ENCODE data around the gene ICA1L.

ICA1L gene

DNA sequence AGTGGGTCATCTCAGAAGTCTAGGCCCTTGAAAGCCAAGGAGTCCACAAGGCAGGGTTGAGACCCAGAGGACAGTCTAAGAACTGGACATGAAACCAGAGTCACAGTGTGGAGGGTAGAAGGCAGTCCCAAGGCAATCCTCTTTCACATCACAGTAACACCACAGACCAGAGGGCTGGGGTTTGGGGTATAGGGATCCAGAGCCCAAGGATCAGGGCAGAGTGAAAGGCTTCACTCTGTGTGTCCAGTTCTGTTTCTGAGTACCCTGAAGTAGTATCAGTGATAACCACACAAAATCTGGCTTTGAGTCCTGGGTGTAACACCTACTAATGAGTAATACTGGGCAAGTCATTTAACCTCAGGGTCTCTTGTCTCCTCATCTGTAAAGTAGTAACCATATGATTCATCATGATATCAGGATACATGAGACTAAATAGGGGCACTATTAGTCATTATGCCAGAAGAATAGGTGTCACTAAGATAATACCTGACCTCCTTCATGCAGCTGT, 91.0 kb downstream of the ICA1L start:
- TF ChIP-seq, protein P1, sequence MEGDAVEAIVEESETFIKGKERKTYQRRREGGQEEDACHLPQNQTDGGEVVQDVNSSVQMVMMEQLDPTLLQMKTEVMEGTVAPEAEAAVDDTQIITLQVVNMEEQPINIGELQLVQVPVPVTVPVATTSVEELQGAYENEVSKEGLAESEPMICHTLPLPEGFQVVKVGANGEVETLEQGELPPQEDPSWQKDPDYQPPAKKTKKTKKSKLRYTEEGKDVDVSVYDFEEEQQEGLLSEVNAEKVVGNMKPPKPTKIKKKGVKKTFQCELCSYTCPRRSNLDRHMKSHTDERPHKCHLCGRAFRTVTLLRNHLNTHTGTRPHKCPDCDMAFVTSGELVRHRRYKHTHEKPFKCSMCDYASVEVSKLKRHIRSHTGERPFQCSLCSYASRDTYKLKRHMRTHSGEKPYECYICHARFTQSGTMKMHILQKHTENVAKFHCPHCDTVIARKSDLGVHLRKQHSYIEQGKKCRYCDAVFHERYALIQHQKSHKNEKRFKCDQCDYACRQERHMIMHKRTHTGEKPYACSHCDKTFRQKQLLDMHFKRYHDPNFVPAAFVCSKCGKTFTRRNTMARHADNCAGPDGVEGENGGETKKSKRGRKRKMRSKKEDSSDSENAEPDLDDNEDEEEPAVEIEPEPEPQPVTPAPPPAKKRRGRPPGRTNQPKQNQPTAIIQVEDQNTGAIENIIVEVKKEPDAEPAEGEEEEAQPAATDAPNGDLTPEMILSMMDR (IDR thresholded peaks at IDR 0.05; ENCODE audit: borderline replicate concordance, control extremely low read depth, extremely low read depth, insufficient read depth, missing control alignments): no peak
- peak; percentile 42 for DNase-seq (ENCODE audit: low spot score)
- in situ Hi-C loops (cut with MboI; ENCODE audit: low sequenced_read_pairs, unreplicated experiment): no loop called here

DNA sequence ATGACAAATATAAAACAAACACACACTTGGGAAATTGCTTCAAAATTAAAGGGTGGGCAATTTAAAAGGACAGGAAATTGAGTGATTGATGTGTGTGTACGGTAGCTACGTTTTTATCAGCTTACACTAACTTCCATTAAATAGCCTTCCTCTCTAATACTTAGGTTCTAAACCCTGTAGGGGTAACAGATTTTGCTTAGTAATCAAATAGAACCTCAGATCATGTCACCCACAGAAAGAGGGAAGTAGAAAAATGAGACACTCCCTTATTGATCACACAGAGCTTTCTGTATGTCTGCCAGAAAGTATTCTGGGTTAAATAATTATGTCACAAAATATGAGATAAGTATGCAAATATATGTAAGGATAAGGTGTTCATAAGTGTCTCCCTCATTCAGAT, 93.3 kb downstream of the ICA1L start:
- TF ChIP-seq, protein P1 (IDR thresholded peaks at IDR 0.05; ENCODE audit: borderline replicate concordance, control extremely low read depth, extremely low read depth, insufficient read depth, missing control alignments): no peak
- in situ Hi-C loops (cut with MboI; ENCODE audit: low sequenced_read_pairs, unreplicated experiment): no loop called here
- peak; percentile 32 for DNase-seq (ENCODE audit: low spot score)

DNA sequence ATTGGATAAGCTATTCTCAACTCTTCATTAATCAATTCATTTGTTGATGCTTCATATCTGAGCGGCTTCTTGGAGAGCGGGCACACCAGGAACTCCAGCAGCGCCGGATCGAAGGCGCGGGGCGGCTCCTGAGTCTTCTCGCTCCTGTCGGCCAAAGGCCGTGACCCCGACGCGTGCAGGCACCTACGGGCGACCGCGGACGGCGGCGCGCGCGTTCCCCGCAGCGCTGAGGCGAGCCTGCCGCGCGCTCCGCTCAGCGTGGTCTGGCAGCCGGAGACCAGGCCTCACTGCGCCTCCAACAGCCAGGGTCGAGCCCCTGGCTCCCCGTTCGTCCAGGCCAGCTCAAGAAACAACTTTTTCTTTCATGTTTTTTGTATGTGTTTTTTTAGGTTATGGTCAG, 97.5 kb downstream of the ICA1L start:
- in situ Hi-C loops (cut with MboI; ENCODE audit: low sequenced_read_pairs, unreplicated experiment): no loop called here
- TF ChIP-seq, protein P1 (IDR thresholded peaks at IDR 0.05; ENCODE audit: borderline replicate concordance, control extremely low read depth, extremely low read depth, insufficient read depth, missing control alignments): no peak
- no peak for DNase-seq (ENCODE audit: low spot score)

DNA sequence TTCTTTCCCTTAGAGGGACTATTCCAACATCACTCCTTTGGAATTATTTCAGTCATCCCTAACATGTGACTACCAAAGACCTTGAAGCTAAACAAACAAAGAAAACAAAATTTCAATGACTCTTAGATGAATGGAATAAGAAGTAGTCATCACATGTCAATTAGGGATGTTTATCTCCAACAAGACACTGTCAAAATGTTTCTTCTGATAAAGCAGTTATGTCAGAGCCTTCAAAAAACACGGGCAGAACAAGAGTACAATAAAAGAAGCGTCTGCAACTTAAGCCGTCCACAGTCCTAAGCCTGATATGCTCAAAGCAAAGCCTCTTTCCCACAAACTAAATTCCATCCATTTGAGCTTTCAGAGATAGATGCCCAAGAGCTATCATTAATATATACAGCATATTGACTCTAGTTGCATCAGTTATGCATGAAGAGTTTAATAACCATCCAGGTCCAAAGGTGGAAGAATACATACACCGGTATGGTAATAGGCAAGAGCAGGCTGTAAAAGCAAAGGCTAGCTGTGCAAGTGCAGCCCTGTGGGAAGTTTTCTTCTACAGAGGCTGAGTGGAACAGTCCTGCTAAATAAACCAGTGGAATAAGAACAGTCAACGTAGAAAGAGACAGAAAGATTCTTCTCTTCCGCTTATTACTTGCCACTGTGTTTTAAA, 98.1 kb downstream of the ICA1L start:
- in situ Hi-C loops (cut with MboI; ENCODE audit: low sequenced_read_pairs, unreplicated experiment): no loop called here
- no peak for DNase-seq (ENCODE audit: low spot score)
- TF ChIP-seq, protein P1 (IDR thresholded peaks at IDR 0.05; ENCODE audit: borderline replicate concordance, control extremely low read depth, extremely low read depth, insufficient read depth, missing control alignments): no peak

DNA sequence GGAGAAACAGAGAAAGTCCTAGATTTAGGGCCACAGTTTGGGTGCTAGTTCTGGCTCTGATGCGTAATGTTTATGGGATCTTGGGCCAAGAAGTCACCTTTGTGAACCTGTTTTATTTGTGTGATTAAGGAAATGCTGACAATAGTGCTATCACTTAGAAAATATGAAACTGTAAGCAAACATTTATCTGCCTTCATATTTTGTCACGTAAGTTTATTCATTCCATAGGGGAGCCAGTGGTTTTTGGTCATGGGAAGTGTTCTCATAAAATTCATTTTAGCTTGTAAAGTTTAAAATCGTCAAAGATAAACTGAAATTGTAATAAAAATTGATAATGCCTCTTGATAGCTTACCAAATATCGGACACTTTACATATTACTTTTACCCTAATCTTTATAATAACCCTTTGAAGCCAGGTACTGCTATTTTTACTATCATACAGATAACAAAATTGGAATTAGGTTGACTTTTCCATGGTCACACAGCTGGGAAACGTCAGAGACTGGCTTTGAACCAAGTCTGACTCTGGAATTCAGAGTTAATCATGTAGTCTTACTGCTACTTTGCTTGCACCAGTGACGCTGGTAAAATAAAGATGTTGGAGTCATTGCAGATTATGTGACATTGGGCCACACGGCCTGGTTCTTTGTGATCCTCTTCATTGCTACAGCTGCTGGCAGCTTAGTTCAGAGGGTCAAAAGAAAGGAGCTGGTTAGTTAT, 99.7 kb downstream of the ICA1L start:
- in situ Hi-C loops (cut with MboI; ENCODE audit: low sequenced_read_pairs, unreplicated experiment): no loop called here
- TF ChIP-seq, protein P1 (IDR thresholded peaks at IDR 0.05; ENCODE audit: borderline replicate concordance, control extremely low read depth, extremely low read depth, insufficient read depth, missing control alignments): no peak
- no peak for DNase-seq (ENCODE audit: low spot score)

DNA sequence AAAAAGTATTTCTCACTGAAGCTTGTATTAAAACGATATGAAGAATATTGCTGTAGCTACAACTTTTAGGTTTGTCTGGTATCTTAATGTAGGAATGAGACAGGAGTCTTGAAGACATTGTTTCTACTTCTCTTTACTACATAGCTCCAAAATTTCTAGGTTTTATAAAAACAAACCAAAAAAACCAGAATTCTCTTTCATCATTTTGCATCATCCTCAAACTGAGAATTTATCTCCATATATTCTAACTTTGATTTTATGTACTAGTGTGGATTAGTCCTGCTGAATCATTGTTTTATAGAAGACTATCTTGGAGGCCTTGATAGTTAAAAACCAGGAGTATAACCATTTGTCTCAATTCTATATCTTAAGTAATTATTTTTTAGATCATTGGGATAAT, 100.2 kb downstream of the ICA1L start:
- TF ChIP-seq, protein P1 (IDR thresholded peaks at IDR 0.05; ENCODE audit: borderline replicate concordance, control extremely low read depth, extremely low read depth, insufficient read depth, missing control alignments): no peak
- in situ Hi-C loops (cut with MboI; ENCODE audit: low sequenced_read_pairs, unreplicated experiment): no loop called here
- no peak for DNase-seq (ENCODE audit: low spot score)

All from GM13976 (cell line).